Pulmonary artery endothelial cell (primary cell): ENCODE data around the gene SYNRG. TPM values are rescaled to one million over a fixed set of nuclear protein-coding genes. Genes with fewer than 3 reads are reported as not detected.

Experiments
- DNase-seq: peaks from one replicate; pipeline ENCODE4 v3.0.0-alpha.2; 2011; ENCODE audit warnings: low read depth, low spot score
- total RNA-seq: library from RNA; depleted of rRNA; stranded (reverse); fragments of >200 nt; gene quantifications from 2 replicates; pipeline ENCODE4 v1.2.3, GENCODE V29; 2014

The SYNRG gene
- total RNA-seq, 1 donor from 2014 or later: 12.0 TPM

GRCh38 chr17:37502009-37502936, 106.9 kb downstream of the SYNRG start:
- DNase-seq: no peak

DNA sequence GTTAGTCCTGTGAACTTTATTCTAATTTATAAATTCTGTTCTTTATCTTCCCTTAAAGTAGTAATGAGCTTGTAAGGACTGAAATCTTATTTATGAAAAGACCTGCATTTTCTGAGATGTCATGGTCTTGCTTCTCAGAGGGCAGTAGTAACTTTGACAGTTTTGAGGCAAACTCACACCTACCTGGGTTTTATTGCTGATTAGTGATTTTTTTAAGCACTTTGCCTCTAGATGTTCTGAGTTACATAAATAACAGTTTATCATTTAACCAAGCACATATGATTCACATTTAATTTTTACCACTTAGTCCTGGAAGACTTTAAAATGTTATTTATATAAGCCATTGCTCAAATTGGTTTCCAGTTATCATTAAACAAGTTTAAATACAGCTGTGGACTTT, 108.8 kb downstream of the SYNRG start:
- DNase-seq: no peak

DNA sequence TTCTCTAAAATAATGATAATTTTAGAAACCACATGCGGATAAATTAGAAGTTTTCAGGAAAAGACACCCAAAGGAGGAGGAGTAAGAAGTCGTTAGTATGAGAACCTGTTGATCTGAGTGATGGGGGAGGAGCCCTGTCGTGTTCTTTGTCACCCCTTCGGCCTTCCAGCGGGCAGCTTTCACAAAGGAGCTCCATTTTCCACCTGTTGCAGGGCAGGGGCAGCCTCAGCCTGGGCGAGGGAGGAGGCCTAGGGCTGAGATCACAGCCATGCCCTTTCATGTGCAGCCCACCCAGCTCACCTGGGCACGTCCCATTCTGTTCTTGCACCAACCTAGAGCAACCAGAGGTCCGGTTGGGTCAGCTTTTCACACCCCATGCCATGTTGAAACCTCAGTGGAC, 114.2 kb downstream of the SYNRG start:
- DNase-seq: no peak

DNA sequence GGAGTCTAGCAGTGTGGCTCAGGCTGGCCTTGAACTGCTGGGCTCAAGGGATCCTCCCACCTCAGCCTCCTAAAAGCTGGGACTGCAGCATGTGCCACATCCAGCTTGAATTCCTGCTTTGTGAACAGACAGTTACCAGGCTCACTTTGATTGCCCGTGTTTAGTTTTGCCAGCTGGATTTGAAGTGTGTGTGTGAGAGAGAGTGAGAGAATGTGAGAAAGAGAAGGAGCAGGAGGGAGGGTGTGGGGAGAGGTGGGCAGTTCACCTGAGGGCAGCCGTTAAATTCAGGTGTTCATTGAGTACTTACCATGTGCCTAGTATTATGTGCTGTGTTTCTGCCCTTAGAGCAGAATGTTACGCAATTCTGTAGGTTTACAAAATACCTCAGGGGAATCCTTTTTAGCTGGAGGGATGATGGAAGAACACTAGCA, 114.8 kb downstream of the SYNRG start:
- DNase-seq: no peak

DNA sequence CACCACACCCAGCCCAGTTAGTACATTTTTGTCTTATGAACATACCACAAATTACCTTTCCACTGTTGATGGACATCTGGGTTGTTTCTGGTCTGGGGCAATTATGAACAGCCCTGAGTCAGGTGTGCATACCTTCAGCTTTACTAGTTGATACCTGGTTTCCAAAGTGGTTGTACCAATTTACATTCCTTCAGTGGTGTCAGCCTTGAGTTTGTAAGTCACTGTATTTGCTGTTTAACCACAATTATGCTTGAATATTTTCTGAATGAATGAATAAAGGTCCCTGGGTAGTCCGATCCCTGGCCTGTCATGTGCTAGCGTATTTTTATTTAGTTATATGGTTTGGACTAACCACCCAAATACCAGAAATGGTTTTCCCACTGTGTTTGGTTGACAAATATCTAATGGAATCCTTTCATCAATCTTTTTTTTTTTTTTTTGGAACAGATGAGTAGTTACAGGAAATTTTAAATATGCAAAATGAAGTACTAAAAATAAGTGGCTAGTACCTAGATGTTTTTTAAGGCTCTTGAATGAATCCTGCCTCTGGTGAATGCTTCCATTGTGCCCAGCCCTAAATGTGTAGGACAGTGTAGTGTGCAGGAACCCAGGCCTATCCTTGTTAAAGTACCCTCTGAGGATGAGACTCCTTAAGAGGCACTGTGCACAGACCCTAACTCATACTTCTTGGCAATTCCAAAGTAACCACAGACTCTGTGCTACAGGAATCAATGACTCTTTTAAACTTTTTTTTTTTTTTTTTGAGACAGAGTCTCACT, 115.8 kb downstream of the SYNRG start:
- no peak for DNase-seq

DNA sequence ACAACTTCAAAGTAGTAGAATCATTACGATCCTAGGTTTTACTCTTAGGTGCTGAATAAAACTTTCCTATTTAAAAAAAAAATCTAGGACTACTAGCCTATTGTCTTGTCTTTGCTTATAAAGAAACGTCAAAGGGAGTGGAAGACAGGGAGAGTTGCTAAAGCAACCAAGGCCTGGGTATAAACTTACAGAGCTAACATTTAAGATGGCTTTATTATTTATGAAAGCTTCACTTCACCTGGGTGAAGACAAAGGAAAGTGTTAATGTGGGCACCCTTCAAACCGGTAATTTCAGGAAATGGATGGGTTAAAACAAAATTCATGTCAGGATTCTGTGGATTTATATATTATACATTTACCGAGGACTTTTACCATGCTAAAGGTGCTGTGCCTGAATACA, 117.1 kb downstream of the SYNRG start:
- no peak for DNase-seq

DNA sequence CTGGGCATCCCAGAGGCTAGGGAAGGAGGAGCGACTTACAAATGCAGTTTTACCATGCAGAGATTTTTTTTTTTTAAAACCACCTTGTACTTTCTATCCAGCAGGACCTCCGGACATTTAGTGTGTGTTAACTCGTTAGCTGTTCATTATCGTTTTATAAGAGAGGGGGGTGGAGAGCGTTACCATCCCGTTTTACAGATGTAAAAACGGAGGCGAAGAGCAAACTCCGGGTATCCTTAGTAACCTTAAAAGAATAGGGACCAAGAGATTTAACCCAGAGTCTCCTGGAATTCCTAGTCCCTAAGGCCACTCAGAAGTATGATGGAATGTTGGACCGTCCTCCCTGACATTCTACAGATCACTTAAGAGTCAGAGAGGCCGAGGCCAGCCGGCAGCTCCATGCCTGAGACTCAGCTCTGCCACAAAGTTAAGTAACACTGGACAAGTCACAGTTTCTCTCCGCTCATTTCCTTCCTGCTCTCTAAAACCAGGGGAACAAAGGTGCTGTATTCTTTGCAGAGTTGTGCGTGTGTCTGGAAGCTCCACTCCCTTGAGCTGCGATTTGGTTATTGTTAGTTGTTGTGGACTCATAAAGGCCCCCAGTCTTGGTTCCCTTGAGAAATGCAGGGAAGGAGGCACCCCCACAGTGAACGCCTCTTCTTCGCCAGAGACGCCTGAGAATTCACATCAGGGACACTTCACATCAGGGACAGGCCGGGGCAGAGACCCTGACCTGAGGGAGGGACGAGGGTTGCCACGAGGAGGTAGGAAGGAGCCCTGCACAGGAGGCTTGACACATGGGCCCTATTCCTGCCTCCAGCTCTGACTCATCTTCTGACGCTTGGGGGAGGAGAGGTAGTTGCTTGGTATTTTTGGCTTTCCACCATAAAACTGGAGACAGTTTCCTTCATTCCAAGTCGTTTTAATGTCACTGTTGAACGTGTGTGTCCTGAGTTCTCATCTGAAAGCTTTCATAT, 118.3 kb downstream of the SYNRG start:
- peak; percentile 53 for DNase-seq

DNA sequence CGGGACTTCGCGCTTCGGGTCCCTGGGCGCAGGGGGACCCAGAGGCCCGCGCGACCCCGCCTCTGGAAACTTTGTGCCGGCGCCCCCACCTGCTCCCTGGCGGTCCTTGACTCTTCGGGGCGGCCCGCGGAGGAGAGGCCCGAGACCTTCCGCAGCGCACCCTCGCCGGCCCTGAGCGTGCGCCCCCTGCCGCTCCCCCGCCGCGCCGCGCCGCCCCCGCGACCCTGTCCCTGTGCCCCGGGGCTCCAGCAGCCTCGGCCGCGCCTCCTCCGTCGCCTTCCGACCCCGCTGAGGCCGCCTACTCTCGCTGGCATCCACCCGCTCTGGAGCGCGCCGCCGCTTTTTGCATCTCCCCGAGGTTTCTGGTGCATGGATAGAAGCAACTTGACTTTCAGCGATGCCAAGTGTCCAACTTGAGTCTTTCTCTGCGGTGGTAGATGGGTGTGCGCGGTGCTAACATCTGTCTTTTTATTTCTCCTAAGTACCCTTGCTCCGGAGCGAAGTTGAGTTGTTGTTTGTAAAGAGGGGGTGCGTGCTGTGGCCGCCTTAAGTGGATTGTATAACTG, 119.1 kb downstream of the SYNRG start:
- no peak for DNase-seq

GRCh38 chr17:37489197-37490001, 119.8 kb downstream of the SYNRG start, which contains the start of gene DUSP14:
DUSP14 (plus strand) TSS chr17:37489891; CDS start chr17:37512273, 22,382 bp downstream.
- no peak for DNase-seq

DNA sequence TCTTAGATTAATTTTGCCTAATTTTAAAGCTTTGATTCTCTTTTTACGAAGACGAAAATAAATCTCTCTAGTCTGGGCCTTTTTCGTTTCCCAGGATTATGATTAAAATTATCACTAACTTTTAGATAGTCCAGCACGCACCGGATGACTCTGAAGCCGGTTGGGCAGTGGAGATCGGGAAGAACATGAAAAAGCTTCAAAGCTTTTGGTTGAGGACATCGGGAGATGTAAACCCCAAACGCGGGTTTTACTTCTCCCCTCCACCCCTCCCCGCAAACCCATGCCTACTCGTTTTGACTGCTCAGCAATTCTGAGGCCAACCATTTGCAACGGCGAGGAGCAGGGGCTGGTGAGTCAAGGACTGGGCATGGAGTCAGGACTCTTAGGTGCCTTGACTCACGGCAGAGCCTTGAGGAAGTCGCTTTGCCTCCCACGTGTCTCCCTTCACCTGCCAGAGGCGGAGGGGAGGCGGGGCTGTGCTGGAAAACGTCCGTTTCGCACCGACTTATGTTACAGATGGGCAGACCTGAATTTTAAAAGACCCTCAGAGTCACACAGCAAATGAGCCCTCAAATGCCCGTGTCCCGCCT, 120.5 kb downstream of the SYNRG start:
- peak; percentile 80 for DNase-seq

DNA sequence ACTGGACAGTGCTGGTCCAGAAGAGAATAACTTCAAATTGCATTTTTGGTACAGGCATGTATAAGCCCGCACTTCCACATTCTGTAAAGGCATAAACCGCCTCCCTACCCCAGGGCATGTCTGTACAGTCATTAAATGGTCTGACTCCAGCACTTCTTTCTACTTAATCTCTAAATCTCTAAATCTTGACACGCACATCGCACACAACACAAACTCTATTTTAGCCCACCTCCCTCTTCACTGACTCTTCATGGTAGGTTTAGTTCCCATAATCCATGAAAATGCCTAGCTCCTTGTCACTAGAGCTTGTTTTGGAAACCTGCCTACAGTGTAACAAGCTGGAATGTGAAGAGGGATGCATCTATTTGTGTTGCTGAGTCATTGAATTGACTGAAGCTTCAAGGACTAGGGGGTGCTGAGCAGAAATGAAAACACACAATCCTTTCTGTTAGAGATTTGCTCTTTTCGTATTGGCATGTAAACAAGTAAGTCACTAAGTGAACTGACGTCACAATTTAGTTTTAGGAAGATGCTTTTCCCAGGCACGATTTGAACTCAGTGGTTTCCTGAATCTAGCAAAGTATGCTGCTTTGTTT, 121.1 kb downstream of the SYNRG start:
- peak; percentile 89 for DNase-seq

- no peak for DNase-seq
Measured at GRCh38 chr17:37485938-37486570, 123.2 kb downstream of the SYNRG start.

DNA sequence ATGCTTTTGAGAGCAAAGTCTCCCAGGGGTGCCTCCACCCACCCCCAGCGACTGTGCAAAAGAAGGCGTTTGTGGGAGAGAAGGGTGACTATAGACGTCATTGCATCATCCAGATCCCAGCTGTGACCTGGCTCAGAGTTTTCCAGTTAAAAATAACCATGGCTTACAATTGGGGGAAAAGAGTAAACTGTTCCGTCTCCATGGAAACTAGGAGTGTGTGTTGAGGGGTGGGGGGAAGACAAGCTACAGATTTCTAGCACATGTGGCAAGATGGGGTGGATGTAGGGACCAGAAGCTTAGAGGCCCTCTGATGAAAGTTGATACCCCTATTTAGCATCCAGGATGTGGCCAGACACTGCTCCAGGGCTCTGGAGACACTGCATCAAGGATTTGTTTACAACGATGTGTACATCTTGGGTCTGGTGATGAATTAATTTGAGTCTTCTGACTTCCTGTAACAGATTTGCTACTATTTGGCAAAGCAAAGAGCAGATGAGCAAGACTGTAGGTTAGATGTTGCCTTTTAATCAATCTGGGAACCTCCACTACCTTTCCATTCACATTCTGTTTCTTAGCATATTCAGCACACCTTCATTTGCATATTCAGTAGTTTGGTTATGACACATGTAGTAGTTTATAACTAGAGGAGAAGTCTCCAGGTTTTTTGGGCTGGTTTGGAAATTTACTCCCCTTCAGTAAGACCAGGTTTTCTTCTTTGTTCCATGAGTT, 125.7 kb downstream of the SYNRG start:
- DNase-seq: no peak

DNA sequence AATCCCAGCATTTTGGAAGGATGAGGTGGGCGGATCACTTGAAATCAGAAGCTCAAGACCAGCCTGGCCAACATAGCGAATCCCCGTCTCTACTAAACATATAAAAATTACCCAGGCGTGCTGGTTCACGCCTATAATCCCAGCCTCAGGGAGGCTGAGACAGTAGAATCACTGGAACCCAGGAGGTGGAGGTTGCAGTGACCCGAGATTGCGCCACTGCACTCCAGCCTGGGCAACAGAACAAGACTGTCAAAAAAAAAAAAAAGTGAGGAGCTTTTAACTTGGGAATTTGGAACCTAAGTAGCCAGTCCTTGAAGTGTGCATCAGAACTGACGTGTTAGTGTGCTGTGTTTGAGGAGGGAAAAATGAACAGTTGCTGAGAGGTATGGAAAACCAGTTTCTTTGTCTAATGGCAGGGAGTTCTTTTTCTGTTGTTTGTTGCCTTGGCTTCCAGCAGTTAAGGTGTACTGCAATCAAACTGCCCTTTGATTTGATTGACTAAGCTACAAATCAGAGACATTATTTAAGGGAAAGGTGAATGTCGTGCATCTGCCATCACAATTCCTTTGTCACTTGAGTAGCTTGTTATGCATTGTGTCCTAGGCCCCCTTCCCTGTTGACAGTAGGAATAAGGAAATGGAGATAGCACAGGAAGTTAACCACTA, 128.1 kb downstream of the SYNRG start:
- no peak for DNase-seq

DNA sequence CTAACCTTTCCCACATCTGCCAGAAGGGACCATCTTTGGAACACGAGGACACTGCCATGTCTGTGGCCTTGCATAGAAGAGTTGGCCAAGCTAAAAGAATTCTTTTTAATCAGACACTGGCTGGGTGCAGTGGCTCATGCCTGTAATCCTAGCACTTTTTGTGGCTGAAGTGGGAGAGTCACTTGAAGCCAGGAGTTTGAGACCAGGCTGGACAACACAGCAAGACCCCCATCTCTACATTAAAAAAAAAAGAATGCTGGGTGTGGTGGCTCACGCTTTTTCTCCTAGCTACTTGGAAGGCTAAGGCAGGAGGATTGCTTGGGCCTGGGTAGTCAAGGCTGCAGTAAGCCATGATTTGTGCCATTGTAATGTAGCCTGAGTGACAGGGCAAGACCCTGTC, 128.8 kb downstream of the SYNRG start:
- no peak for DNase-seq

GRCh38 chr17:37479025-37479424, 130.2 kb downstream of the SYNRG start:
- DNase-seq: no peak

DNA sequence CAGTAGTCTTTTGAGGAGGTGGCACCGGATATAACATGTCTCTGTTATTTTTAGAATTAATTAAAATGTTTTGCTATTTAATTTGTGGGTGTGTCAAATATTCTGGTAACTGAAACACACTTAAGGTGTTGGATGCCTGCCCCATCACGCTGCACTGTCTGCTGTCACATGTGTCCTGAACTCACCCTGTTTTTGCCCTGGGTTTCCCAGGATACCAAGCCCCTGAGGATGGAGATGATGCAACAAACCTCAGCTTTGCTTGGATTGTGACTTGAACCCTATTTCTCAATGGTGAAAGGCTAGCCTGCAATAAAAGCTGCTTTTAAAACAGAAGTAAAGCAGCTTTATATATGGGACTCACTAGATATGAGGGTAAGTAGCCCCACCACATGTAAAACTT, 131.0 kb downstream of the SYNRG start:
- no peak for DNase-seq
